A673 (cell line): Measurements from ENCODE around the gene CCDC191. TPM values are rescaled to one million over a fixed set of nuclear protein-coding genes. Genes with fewer than 3 reads are reported as not detected.

Experiments
- BruUV-seq: library from RNA; stranded (reverse); fragments of 400-500 nt; replicated peaks from 2 replicates; lab custom pipeline; 2021; lab: Mats Ljungman, UMichigan
- CTCF ChIA-PET: fragments of 300-600 bp; sonication (Branson Sonifier 250); formaldehyde crosslinking; loops from one replicate; lab custom pipeline; 2022; ENCODE audit warnings: antibody characterized with exemption; lab: Charles Lee
- POLR2A ChIA-PET: fragments of 300-600 bp; sonication (Branson Sonifier 250); formaldehyde crosslinking; loops from one replicate; lab custom pipeline; 2022; ENCODE audit warnings: antibody characterized with exemption; ENCODE audit not compliant: low non-redundant PET; lab: Charles Lee
- DNase-seq: peaks from one replicate; pipeline ENCODE4 v3.0.0-alpha.2; 2015; ENCODE audit warnings: low spot score
- H3K27ac ChIP-seq: fragments of 200-600 bp; sonication (generic); 2 replicates; pipeline ENCODE4 v1.5.1; 2016; ENCODE audit warnings: mixed run types, low read depth, mild to moderate bottlenecking, mixed read lengths, antibody characterized with exemption, low read length; ENCODE audit not compliant: poor library complexity, severe bottlenecking
- H3K27me3 ChIP-seq: fragments of 200-600 bp; sonication (generic); replicated peaks from 2 replicates; pipeline ENCODE4 v1.6.1; 2017; ENCODE audit warnings: mixed run types, low read depth, mild to moderate bottlenecking, mixed read lengths, antibody characterized with exemption, low read length; ENCODE audit not compliant: insufficient read depth, poor library complexity
- H3K36me3 ChIP-seq: fragments of 200-600 bp; sonication (generic); 2 replicates; pipeline ENCODE4 v1.6.1; 2016; ENCODE audit warnings: mixed run types, mild to moderate bottlenecking, mixed read lengths, antibody characterized with exemption, low read length; ENCODE audit not compliant: insufficient read depth, poor library complexity, severe bottlenecking
- H3K4me1 ChIP-seq: fragments of 200-600 bp; sonication (generic); 2 replicates; pipeline ENCODE4 v1.6.1; 2017; ENCODE audit warnings: mixed run types, mild to moderate bottlenecking, mixed read lengths, antibody characterized with exemption, low read length; ENCODE audit not compliant: insufficient read depth, poor library complexity, severe bottlenecking
- H3K4me3 ChIP-seq: fragments of 200-600 bp; sonication (generic); 2 replicates; pipeline ENCODE4 v1.5.1; 2016; ENCODE audit warnings: low read depth, mixed run types, mild to moderate bottlenecking, mixed read lengths, low read length; ENCODE audit not compliant: poor library complexity, severe bottlenecking
- H3K9me3 ChIP-seq: fragments of 200-600 bp; sonication (generic); 2 replicates; pipeline ENCODE4 v1.6.1; 2016; ENCODE audit warnings: mixed run types, low read depth, mild to moderate bottlenecking, mixed read lengths, antibody characterized with exemption, low read length; ENCODE audit not compliant: poor library complexity, severe bottlenecking
- EZH2 ChIP-seq: fragments of 200-600 bp; sonication (generic); IDR thresholded peaks from 2 replicates; pipeline ENCODE4 v1.6.1; 2017; ENCODE audit warnings: borderline replicate concordance, low read depth, mild to moderate bottlenecking, mixed read lengths, antibody characterized with exemption, low read length; ENCODE audit not compliant: poor library complexity, severe bottlenecking
- intact Hi-C: fragments of 100-400 bp; cut with micrococcal nuclease; formaldehyde crosslinking; loops from one replicate; pipeline ENCODE4 v1.10.0; 2022; ENCODE audit not compliant: unreplicated experiment
- total RNA-seq: library from RNA; stranded (reverse); gene quantifications from 2 replicates; pipeline ENCODE4 v1.2.3, GENCODE V29; 2021
- TF ChIP-seq, protein P1 (sequence below): fragments of 300-800, 200-600 bp; sonication (generic); conservative IDR thresholded peaks from 2 replicates; pipeline ENCODE4 v1.5.1; 2017; ENCODE audit warnings: low read depth, mild to moderate bottlenecking, antibody characterized with exemption, low read length, moderate library complexity, mixed read lengths

Gene CCDC191
- total RNA-seq, 1 experiment from 2014 or later = 1.1 TPM

DNA sequence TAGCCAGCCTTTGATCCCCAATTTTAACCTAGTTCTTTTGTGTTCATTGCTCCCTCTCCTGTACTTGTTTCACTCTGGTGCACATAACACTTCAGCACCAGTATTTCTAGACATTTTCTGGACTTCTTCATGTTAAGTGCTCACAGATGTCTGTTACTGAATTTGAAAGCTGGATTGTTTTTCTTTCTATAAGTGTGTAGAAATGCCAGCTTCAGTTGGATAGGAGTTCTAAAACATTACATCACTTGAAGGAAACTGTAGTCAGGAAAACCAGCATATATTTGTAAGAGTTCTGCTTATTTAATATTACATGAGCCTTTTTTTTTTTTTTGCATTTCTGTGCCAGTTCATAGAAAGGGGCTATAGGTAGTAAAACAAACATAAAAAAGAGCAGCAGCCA is 21.8 kb upstream of the CCDC191 start:
- Histone ChIP-seq H3K36me3 (peaks cover 68% of the 10 kb centered on the region), H3K9me3 (no peaks in the 10 kb centered on the region), H3K4me3 (no peak overlapping the region), H3K4me1 (no peaks in the 10 kb centered on the region), H3K27ac (no peak overlapping the region), H3K27me3 (no peaks in the 10 kb centered on the region)
- POLR2A ChIA-PET = no interaction called here
- CTCF ChIA-PET = no interaction called here
- BruUV-seq = no TSS peak
- DNase-seq = no peak
- TF ChIP-seq, protein P1, sequence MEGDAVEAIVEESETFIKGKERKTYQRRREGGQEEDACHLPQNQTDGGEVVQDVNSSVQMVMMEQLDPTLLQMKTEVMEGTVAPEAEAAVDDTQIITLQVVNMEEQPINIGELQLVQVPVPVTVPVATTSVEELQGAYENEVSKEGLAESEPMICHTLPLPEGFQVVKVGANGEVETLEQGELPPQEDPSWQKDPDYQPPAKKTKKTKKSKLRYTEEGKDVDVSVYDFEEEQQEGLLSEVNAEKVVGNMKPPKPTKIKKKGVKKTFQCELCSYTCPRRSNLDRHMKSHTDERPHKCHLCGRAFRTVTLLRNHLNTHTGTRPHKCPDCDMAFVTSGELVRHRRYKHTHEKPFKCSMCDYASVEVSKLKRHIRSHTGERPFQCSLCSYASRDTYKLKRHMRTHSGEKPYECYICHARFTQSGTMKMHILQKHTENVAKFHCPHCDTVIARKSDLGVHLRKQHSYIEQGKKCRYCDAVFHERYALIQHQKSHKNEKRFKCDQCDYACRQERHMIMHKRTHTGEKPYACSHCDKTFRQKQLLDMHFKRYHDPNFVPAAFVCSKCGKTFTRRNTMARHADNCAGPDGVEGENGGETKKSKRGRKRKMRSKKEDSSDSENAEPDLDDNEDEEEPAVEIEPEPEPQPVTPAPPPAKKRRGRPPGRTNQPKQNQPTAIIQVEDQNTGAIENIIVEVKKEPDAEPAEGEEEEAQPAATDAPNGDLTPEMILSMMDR = no peak
- TF ChIP-seq EZH2 = no peak
- intact Hi-C loops = no loop called here

DNA sequence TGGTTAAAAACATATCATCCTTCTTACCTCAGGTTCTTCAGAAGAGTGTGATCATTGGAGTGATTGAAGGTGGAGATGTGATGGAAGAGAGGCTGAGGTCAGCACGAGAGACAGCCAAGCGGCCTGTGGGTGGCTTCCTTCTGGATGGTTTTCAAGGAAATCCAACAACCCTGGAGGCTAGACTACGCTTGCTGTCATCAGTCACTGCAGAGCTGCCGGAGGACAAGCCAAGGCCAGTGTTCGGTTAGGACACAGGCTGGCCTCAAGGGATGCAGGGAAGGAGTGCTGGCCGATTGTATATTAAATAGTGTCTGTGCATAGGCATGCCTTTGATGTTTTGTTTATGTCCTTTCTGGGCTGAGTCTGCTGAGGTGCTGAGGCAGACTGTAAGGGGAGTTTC is 20.4 kb upstream of the CCDC191 start:
- H3K36me3 ChIP-seq = peaks cover 69% of the 10 kb centered on the region
- intact Hi-C loops = no loop called here
- POLR2A ChIA-PET = no interaction called here

DNA sequence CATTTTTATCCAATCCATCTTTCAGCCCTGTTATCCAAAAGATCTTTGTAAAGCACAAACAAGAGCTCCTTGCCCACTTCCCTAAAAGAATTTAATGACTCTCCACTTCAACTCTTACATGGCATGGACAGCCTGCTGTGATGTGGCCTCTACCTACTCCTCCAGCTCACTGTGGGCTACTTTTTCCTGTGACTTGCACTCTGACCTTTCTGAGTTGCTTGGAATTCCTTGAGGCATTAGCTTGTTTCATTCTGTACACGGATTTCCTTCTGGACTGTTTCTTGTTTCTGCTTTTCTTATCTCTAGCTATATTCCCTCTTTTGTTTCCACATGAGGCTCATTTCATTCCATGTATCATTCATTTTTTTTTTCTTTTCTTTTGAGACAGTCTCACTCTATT is 15.5 kb upstream of the CCDC191 start:
- Histone ChIP-seq H3K36me3 (peaks cover 79% of the 10 kb centered on the region), H3K4me1 (no peaks in the 10 kb centered on the region), H3K9me3 (no peaks in the 10 kb centered on the region), H3K27ac (no peak overlapping the region), H3K27me3 (no peaks in the 10 kb centered on the region), H3K4me3 (no peak overlapping the region)
- CTCF ChIA-PET = no interaction called here
- intact Hi-C loops = no loop called here
- no peak for DNase-seq
- POLR2A ChIA-PET = no interaction called here
- no TSS peak for BruUV-seq
- TF ChIP-seq, protein P1 = no peak
- no peak for TF ChIP-seq EZH2

More for the DNA sequence above, 20.4 kb upstream of the CCDC191 start:
- BruUV-seq = no TSS peak
- TF ChIP-seq, protein P1 = no peak
- TF ChIP-seq EZH2 = no peak
- DNase-seq = no peak
- no peaks in the 10 kb centered on the region for H3K9me3 ChIP-seq
- CTCF ChIA-PET = no interaction called here
- H3K4me1 ChIP-seq = no peaks in the 10 kb centered on the region
- no peak overlapping the region for H3K27ac ChIP-seq
- H3K27me3 ChIP-seq = no peaks in the 10 kb centered on the region
- no peak overlapping the region for H3K4me3 ChIP-seq
